Endothelial cell of umbilical vein (primary cell): Measurements from ENCODE around the gene CHRNB1. TPM values are rescaled to one million over a fixed set of nuclear protein-coding genes. Genes with fewer than 3 reads are reported as not detected.
"Not testable (repeated sequence)": the region's sequence is repeated elsewhere in the genome, so short reads cannot be mapped to it uniquely, and the experiment has no call there.

ENCODE experiments used
- BruUV-seq: library from RNA; stranded (reverse); fragments of 400-500 nt; replicated peaks from 2 replicates; lab custom pipeline; 2021; lab: Mats Ljungman, UMichigan
- CTCF ChIA-PET: fragments of 300-600, 350-600 bp; sonication (Branson Sonifier 250); formaldehyde crosslinking; loops from one replicate; lab custom pipeline; 2021; ENCODE audit warnings: antibody characterized with exemption, inconsistent platforms; lab: Charles Lee
- POLR2A ChIA-PET: fragments of 300-600, 350-600 bp; sonication (Branson Sonifier 250); formaldehyde crosslinking; loops from one replicate; lab custom pipeline; 2021; ENCODE audit warnings: antibody characterized with exemption, inconsistent platforms; lab: Charles Lee
- DNase-seq: peaks from one replicate; pipeline ENCODE4 v3.0.0-alpha.2; 2011; ENCODE audit warnings: low read depth, low spot score
- FAIRE-seq: peaks from 2 replicates; lab custom pipeline; 2011; peaks lifted over from hg19 to GRCh38; lab: Jason Lieb, UNC
- H2AFZ ChIP-seq: 2 replicates; pipeline ENCODE4 v1.6.0; 2012; ENCODE audit warnings: low read depth, low read length, control low read depth, inconsistent platforms
- H3K27ac ChIP-seq: 2 replicates; pipeline ENCODE4 v1.5.1; 2011; ENCODE audit warnings: low read depth, mild to moderate bottlenecking, control low read depth, low read length, moderate library complexity; ENCODE audit not compliant: insufficient read depth
- H3K27me3 ChIP-seq, 2 experiments: 2 replicates each; pipeline versions ENCODE4 v1.6.0 to v1.6.1; 2011; ENCODE audit warnings: low read length in 2 of 2, mixed read lengths in 1 of 2; ENCODE audit not compliant: control insufficient read depth in 2 of 2, insufficient read depth in 2 of 2
- H3K36me3 ChIP-seq, 2 experiments: 2 replicates in 1 of 2; 3 replicates in 1 of 2; pipeline ENCODE4 v1.5.1; 2011; ENCODE audit warnings: low read length in 2 of 2, mild to moderate bottlenecking in 1 of 2, moderate library complexity in 1 of 2; ENCODE audit not compliant: control insufficient read depth in 2 of 2, insufficient read depth in 2 of 2; ENCODE audit errors: extremely low read depth in 1 of 2
- H3K4me1 ChIP-seq: 3 replicates; pipeline ENCODE4 v1.5.1; 2011; ENCODE audit warnings: mild to moderate bottlenecking, low read length; ENCODE audit not compliant: control insufficient read depth, insufficient read depth; ENCODE audit errors: extremely low read depth
- H3K4me2 ChIP-seq: 2 replicates; pipeline ENCODE4 v1.6.1; 2011; ENCODE audit warnings: low read length, control low read depth, mixed read lengths; ENCODE audit not compliant: insufficient read depth
- H3K4me3 ChIP-seq, 3 experiments: fragments of 200-600 bp in 1 of 3; sonication (generic), shearing (Covaris generic) in 1 of 3; replicated peaks in 1 of 3; 2 replicates each; pipeline ENCODE4 v1.5.1; 2011 to 2016; ENCODE audit warnings: control low read depth in 3 of 3, low read length in 3 of 3, mild to moderate bottlenecking in 2 of 3, inconsistent platforms in 1 of 3, low read depth in 1 of 3, moderate library complexity in 1 of 3; ENCODE audit not compliant: insufficient read depth in 1 of 3
- H3K79me2 ChIP-seq: 2 replicates; pipeline ENCODE4 v1.6.0; 2012; ENCODE audit warnings: low read length, inconsistent platforms; ENCODE audit not compliant: control insufficient read depth, insufficient read depth
- H3K9ac ChIP-seq: replicated peaks from 2 replicates; pipeline ENCODE3; 2011; ENCODE audit warnings: low read length, control low read depth; ENCODE audit not compliant: insufficient read depth; ENCODE audit errors: extremely low read depth
- H3K9me1 ChIP-seq: replicated peaks from 3 replicates; pipeline ENCODE4 v1.6.0; 2011; ENCODE audit warnings: mild to moderate bottlenecking, low read length; ENCODE audit not compliant: control insufficient read depth, insufficient read depth; ENCODE audit errors: extremely low read depth
- H3K9me3 ChIP-seq: replicated peaks from 2 replicates; pipeline ENCODE4 v1.5.1; 2012; ENCODE audit warnings: low read length, inconsistent platforms; ENCODE audit not compliant: control insufficient read depth, insufficient read depth
- H4K20me1 ChIP-seq: replicated peaks from 2 replicates; pipeline ENCODE3; 2011; ENCODE audit warnings: mild to moderate bottlenecking, low read length; ENCODE audit not compliant: control insufficient read depth, insufficient read depth; ENCODE audit errors: extremely low read depth
- EZH2 ChIP-seq: IDR thresholded peaks from 2 replicates; pipeline ENCODE4 v1.6.1; 2012; ENCODE audit warnings: borderline replicate concordance, low read depth, mild to moderate bottlenecking, moderate library complexity, low read length, inconsistent platforms; ENCODE audit not compliant: severe bottlenecking
- FOS ChIP-seq: IDR thresholded peaks from 2 replicates; pipeline ENCODE4 v1.6.1; 2011; ENCODE audit warnings: mild to moderate bottlenecking, low read length, moderate library complexity, borderline replicate concordance; ENCODE audit not compliant: insufficient read depth
- GATA2 ChIP-seq: IDR thresholded peaks from 2 replicates; pipeline ENCODE4 v1.7.0; 2011; ENCODE audit warnings: low read depth, mild to moderate bottlenecking, moderate library complexity, mixed read lengths, low read length; ENCODE audit not compliant: insufficient read length, insufficient read depth
- JUN ChIP-seq: IDR thresholded peaks from 2 replicates; pipeline ENCODE4 v1.6.1; 2011; ENCODE audit warnings: borderline replicate concordance, low read depth; ENCODE audit not compliant: insufficient read length, insufficient read depth
- MYC ChIP-seq: IDR thresholded peaks from one replicate; pipeline ENCODE4 v1.6.1; 2011; ENCODE audit warnings: mild to moderate bottlenecking, low read depth, low read length
- POLR2A ChIP-seq: IDR thresholded peaks from 2 replicates; pipeline ENCODE4 v1.6.1; 2012; ENCODE audit warnings: low read depth, mild to moderate bottlenecking, control low read depth, low read length
- POLR2AphosphoS5 ChIP-seq: IDR thresholded peaks from 2 replicates; pipeline ENCODE4 v1.6.1; 2012; ENCODE audit warnings: low read depth, mild to moderate bottlenecking, control low read depth, low read length, moderate library complexity; ENCODE audit not compliant: insufficient read depth
- dilution Hi-C: fragments of 300-500 bp; cut with MboI; formaldehyde crosslinking; loops from one replicate; pipeline ENCODE4 v1.15.0; 2019; ENCODE audit warnings: low sequenced_read_pairs; ENCODE audit not compliant: extremely low pct_ligation_motif_present
- intact Hi-C: fragments of 100-400 bp; cut with micrococcal nuclease; formaldehyde crosslinking; loops from one replicate; pipeline ENCODE4 v1.10.0; 2022
- polyA plus RNA-seq, 4 experiments: library from polyadenylated mRNA; depleted of rRNA in 3 of 4; stranded (reverse) in 3 of 4; unstranded in 1 of 4; fragments of >200 nt; gene quantifications; 2 replicates each; pipeline versions ENCODE4 v1.2.1 to v1.2.3, GENCODE V29; 2011 to 2012; ENCODE audit warnings: missing spikeins in 1 of 4
- total RNA-seq: library from RNA; stranded (reverse); gene quantifications from 2 replicates; pipeline ENCODE4 v1.2.3, GENCODE V29; 2021
- TF ChIP-seq, protein P1 (sequence below), 2 donors: IDR thresholded peaks; 1 replicate in 1 of 2; 2 replicates in 1 of 2; pipeline ENCODE4 v1.5.1; 2011; ENCODE audit warnings: low read length in 2 of 2, mild to moderate bottlenecking in 2 of 2, moderate library complexity in 2 of 2, control low read depth in 1 of 2, inconsistent platforms in 1 of 2, low read depth in 1 of 2; ENCODE audit not compliant: insufficient read depth in 1 of 2; ENCODE audit errors: extremely low read depth in 1 of 2
- TF ChIP-seq, protein P2 (sequence below): IDR thresholded peaks from 2 replicates; pipeline ENCODE4 v1.6.1; 2011; ENCODE audit not compliant: insufficient read depth, insufficient read length

The CHRNB1 gene
- total and polyA plus RNA-seq, 2 donors (not counting 3 experiments of a cell fraction or from before 2014, with no cell fraction given), result 5.6 to 9.3 TPM

DNA sequence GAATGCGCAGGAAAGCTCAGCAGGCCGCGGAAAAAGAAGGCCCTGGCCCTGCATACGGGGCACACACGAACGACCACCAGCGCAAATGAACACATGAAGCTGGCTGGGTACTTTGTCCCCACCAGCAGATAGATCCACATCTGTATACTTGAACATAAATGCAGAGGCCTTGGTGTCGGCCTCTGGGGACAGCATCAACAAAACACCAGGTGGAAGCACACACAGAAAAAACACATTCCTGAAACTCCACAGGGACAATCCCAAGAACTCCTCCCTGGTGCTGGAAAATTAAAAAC is 35.2 kb downstream of the CHRNB1 start:
- no peak for DNase-seq
- TF ChIP-seq, protein P1, sequence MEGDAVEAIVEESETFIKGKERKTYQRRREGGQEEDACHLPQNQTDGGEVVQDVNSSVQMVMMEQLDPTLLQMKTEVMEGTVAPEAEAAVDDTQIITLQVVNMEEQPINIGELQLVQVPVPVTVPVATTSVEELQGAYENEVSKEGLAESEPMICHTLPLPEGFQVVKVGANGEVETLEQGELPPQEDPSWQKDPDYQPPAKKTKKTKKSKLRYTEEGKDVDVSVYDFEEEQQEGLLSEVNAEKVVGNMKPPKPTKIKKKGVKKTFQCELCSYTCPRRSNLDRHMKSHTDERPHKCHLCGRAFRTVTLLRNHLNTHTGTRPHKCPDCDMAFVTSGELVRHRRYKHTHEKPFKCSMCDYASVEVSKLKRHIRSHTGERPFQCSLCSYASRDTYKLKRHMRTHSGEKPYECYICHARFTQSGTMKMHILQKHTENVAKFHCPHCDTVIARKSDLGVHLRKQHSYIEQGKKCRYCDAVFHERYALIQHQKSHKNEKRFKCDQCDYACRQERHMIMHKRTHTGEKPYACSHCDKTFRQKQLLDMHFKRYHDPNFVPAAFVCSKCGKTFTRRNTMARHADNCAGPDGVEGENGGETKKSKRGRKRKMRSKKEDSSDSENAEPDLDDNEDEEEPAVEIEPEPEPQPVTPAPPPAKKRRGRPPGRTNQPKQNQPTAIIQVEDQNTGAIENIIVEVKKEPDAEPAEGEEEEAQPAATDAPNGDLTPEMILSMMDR (IDR thresholded peaks at IDR 0.05; ENCODE audit: extremely low read depth in 1 of 2, insufficient read depth in 1 of 2, low read depth in 1 of 2, low read length in 2 of 2), result no peak
- TF ChIP-seq POLR2AphosphoS5 (no peak), EZH2 (no peak), FOS (no peak), JUN (no peak), MYC (no peak), POLR2A (no peak), GATA2 (no peak)
- TF ChIP-seq, protein P2, sequence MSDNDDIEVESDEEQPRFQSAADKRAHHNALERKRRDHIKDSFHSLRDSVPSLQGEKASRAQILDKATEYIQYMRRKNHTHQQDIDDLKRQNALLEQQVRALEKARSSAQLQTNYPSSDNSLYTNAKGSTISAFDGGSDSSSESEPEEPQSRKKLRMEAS, result no peak

DNA sequence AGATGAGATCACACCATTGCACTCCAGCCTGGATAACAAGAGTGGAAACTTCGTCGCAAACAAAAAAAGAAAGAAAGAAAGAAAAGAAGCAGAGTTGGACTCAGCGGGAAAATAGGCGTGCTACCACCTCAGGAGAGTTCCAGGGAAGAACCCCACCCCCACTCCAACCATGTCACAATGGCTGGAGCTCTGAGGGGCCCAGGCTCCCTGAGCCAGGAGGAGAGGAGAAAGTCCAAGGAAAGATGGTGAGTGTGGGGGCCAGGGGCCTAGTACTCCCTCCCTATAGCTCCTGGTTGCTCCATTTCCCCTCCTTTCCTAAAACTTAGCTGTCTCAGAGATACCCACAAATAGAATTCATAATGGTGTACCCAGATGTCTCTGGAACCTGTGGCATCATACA is 36.4 kb downstream of the CHRNB1 start, which contains the start of gene SLC35G6:
Gene SLC35G6, plus strand, starts transcription at position 172 of the 400 bp plus-strand sequence. Its CDS starts 71 bp downstream, at position 243.
- H3K9ac ChIP-seq, H3K27me3 ChIP-seq, BruUV-seq, dilution Hi-C loops, H3K27ac ChIP-seq, H3K9me3 ChIP-seq, POLR2A ChIA-PET, CTCF ChIA-PET, H3K9me1 ChIP-seq, DNase-seq, H3K4me2 ChIP-seq, H4K20me1 ChIP-seq, H3K4me3 ChIP-seq, H3K36me3 ChIP-seq, H2AFZ ChIP-seq, FAIRE-seq: not testable (repeated sequence)
- H3K4me1 ChIP-seq, result peaks cover 39% of the 10 kb centered on the region
- intact Hi-C loops, result loop anchor here (10.0 kb wide), 1 partner anchor 204 kb away; the partner anchor contains the start of genes TP53 and WRAP53
- H3K79me2 ChIP-seq, result peaks cover 43% of the 10 kb centered on the region

More for the DNA sequence above, 35.2 kb downstream of the CHRNB1 start:
- peak overlapping the region; percentile 38 for H2AFZ ChIP-seq
- peaks cover 45% of the 10 kb centered on the region for H3K79me2 ChIP-seq
- POLR2A ChIA-PET, result interaction anchor here (0.6 to 1.1 kb wide), 3 partner anchors 15 to 129 kb away, joined by 3 to 5 read pairs (median 4); partner anchors contain the start of gene TMEM256
- dilution Hi-C loops, result no loop called here
- CTCF ChIA-PET, result interaction anchor here (0.6 to 2.1 kb wide), 5 partner anchors 13 to 118 kb away, joined by 3 to 13 read pairs (median 5); no protein-coding TSS in a partner anchor
- intact Hi-C loops, result loop anchor here (10.0 kb wide), 1 partner anchor 205 kb away; the partner anchor contains the start of genes TP53 and WRAP53
- peak overlapping the region; percentile 53 for H3K4me2 ChIP-seq
- peak overlapping the region; percentile 7 for H3K9ac ChIP-seq
- H3K4me3 ChIP-seq, result peak overlapping the region in 2 of 3 experiments; percentile 13 to 91
- H3K4me1 ChIP-seq, result peaks cover 38% of the 10 kb centered on the region
- H3K27me3 ChIP-seq, result no peaks in the 10 kb centered on the region
- no TSS peak for BruUV-seq
- H3K36me3 ChIP-seq, result no peaks in the 10 kb centered on the region
- no peaks in the 10 kb centered on the region for H3K9me1 ChIP-seq
- no peaks in the 10 kb centered on the region for H4K20me1 ChIP-seq
- no peak for FAIRE-seq
- peak overlapping the region; percentile 4 for H3K27ac ChIP-seq
- H3K9me3 ChIP-seq, result no peaks in the 10 kb centered on the region
